ENCODE results near the gene COG1. TPM values are rescaled to one million over a fixed set of nuclear protein-coding genes. Genes with fewer than 3 reads are reported as not detected.

Gene COG1
- total and polyA plus RNA-seq, 4 donors = 6.9 to 16.5 (median 12.0) TPM

DNA sequence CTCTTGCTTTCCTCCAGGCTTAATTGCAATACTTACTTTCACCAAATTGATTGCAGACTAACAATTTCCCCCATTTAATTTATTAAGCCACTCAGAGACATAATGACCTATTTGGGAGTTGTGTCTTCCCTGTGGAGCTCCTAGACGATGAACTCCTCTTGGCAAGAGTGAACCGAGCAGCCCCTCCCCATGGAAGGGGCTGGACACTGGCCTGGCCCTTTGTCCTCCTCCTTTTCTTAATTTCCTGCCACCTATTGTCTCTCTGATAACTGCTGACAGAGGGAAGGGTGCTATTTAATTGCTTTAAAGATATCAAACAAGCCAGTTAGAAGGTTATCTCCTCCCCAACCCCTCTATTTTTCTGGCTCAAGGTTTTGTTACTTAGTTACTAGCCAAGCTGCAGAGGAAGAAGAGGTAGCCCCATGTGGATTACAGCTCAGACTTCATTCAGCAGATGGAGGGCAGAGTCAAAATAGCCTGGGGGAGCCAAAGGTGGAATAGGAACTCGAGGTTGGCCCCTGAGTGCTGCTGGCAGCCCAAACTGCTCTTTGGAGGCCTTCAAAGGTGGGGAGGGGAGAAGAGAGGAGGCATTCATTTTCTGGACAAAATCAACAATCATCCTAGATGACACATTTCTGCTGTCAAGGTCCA, 31.8 kb upstream of the COG1 start (continued):
- TF ChIP-seq REST (IDR thresholded peaks at IDR 0.05) = no peak

DNA sequence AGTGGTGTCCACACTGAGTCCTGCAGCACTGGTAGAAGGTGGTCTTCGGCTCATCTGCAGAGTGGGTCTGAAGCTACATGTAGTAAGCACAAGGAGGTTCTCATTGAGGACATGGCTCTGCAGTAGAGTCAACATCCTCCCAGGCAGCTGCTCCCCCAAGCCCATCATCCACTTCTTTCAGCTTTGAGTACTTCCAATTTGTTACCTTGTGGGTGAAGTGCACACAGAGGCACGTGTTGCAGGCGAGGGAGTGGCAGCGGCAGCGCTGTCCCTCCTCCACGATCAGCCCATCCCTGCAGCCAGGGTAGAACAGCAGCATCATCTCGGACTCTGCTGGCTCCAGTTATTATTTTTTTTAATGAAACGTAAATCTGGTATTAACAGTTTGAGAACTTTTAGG, 29.8 kb upstream of the COG1 start:
- peaks cover 0 to 2% (median under 1%) of the 10 kb centered on the region in 4 donors for H3K27me3 ChIP-seq (ENCODE audit: control insufficient read depth in 4 of 4, insufficient read depth in 4 of 4, low read length in 3 of 4)
- TF ChIP-seq REST (IDR thresholded peaks at IDR 0.05) = no peak
- TF ChIP-seq, protein P1, sequence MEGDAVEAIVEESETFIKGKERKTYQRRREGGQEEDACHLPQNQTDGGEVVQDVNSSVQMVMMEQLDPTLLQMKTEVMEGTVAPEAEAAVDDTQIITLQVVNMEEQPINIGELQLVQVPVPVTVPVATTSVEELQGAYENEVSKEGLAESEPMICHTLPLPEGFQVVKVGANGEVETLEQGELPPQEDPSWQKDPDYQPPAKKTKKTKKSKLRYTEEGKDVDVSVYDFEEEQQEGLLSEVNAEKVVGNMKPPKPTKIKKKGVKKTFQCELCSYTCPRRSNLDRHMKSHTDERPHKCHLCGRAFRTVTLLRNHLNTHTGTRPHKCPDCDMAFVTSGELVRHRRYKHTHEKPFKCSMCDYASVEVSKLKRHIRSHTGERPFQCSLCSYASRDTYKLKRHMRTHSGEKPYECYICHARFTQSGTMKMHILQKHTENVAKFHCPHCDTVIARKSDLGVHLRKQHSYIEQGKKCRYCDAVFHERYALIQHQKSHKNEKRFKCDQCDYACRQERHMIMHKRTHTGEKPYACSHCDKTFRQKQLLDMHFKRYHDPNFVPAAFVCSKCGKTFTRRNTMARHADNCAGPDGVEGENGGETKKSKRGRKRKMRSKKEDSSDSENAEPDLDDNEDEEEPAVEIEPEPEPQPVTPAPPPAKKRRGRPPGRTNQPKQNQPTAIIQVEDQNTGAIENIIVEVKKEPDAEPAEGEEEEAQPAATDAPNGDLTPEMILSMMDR (IDR thresholded peaks at IDR 0.05; ENCODE audit: low read depth, low read length, missing input control) = no peak
- TF ChIP-seq JUND (IDR thresholded peaks at IDR 0.05) = no peak
- TF ChIP-seq FOXA1 (IDR thresholded peaks at IDR 0.05) = no peak
- TF ChIP-seq, protein P2, sequence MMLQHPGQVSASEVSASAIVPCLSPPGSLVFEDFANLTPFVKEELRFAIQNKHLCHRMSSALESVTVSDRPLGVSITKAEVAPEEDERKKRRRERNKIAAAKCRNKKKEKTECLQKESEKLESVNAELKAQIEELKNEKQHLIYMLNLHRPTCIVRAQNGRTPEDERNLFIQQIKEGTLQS (IDR thresholded peaks at IDR 0.05) = no peak
- TF ChIP-seq SP1 (IDR thresholded peaks at IDR 0.05) = no peak
- no peak overlapping the region for H3K4me3 ChIP-seq (ENCODE audit: low read depth in 1 of 3, low read length in 3 of 3)
- DNase-seq (ENCODE audit: low spot score) = no peak
- no peak overlapping the region for H3K9ac ChIP-seq (ENCODE audit: low read depth in 1 of 2, low read length in 2 of 2)
- H3K4me1 ChIP-seq (ENCODE audit: control insufficient read depth in 4 of 4, insufficient read depth in 4 of 4, low read length in 3 of 4) = peaks cover 17 to 30% (median 26%) of the 10 kb centered on the region in 4 donors
- H3K27ac ChIP-seq (ENCODE audit: low read depth in 1 of 2, low read length in 2 of 2) = no peak overlapping the region
- H3K9me3 ChIP-seq (ENCODE audit: control insufficient read depth in 4 of 4, low read length in 3 of 4) = no peaks in the 10 kb centered on the region
- no peaks in the 10 kb centered on the region for H3K36me3 ChIP-seq (ENCODE audit: control insufficient read depth in 4 of 4, insufficient read depth in 3 of 4, low read depth in 1 of 4, low read length in 3 of 4)
- WGBS = 66% methylated on average over 8 of the region's 8 CpGs

GRCh38 chr17:73165616-73166404, 27.0 kb upstream of the COG1 start:
- Histone ChIP-seq H3K9ac (ENCODE audit: low read depth in 1 of 2, low read length in 2 of 2) (no peak overlapping the region), H3K9me3 (ENCODE audit: control insufficient read depth in 4 of 4, low read length in 3 of 4) (no peaks in the 10 kb centered on the region), H3K4me3 (ENCODE audit: low read depth in 1 of 3, low read length in 3 of 3) (peak overlapping the region; percentile 54 to 73 (median 59)), H3K36me3 (ENCODE audit: control insufficient read depth in 4 of 4, insufficient read depth in 3 of 4, low read depth in 1 of 4, low read length in 3 of 4) (no peaks in the 10 kb centered on the region), H3K27ac (ENCODE audit: low read depth in 1 of 2, low read length in 2 of 2) (peak overlapping the region; percentile 45 to 65), H3K4me1 (ENCODE audit: control insufficient read depth in 4 of 4, insufficient read depth in 4 of 4, low read length in 3 of 4) (peaks cover 17 to 30% (median 26%) of the 10 kb centered on the region in 4 donors), H3K27me3 (ENCODE audit: control insufficient read depth in 4 of 4, insufficient read depth in 4 of 4, low read length in 3 of 4) (peaks cover 0 to 2% (median under 1%) of the 10 kb centered on the region in 4 donors)
- DNase-seq (ENCODE audit: low spot score) = no peak
- WGBS = 3% methylated on average over 51 of the region's 51 CpGs
- TF ChIP-seq YY1 (IDR thresholded peaks at IDR 0.05) (no peak), JUND (IDR thresholded peaks at IDR 0.05) (no peak), TAF1 (conservative IDR thresholded peaks at IDR 0.05) (no peak), NR2F2 (IDR thresholded peaks at IDR 0.05) (no peak), HNF4A (conservative IDR thresholded peaks at IDR 0.05) (no peak), RXRA (IDR thresholded peaks at IDR 0.05) (no peak)
- TF ChIP-seq, protein P3, sequence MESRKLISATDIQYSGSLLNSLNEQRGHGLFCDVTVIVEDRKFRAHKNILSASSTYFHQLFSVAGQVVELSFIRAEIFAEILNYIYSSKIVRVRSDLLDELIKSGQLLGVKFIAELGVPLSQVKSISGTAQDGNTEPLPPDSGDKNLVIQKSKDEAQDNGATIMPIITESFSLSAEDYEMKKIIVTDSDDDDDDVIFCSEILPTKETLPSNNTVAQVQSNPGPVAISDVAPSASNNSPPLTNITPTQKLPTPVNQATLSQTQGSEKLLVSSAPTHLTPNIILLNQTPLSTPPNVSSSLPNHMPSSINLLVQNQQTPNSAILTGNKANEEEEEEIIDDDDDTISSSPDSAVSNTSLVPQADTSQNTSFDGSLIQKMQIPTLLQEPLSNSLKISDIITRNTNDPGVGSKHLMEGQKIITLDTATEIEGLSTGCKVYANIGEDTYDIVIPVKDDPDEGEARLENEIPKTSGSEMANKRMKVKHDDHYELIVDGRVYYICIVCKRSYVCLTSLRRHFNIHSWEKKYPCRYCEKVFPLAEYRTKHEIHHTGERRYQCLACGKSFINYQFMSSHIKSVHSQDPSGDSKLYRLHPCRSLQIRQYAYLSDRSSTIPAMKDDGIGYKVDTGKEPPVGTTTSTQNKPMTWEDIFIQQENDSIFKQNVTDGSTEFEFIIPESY (IDR thresholded peaks at IDR 0.05) = no peak
- TF ChIP-seq, protein P2 (IDR thresholded peaks at IDR 0.05) = no peak

Measured in liver (tissue), 9 donors.